Gastrocnemius medialis (tissue), 4 donors: Measurements from ENCODE around the gene NGFR.

Experiments used
- CTCF ChIP-seq, 5 experiments: fragments of 450-650 bp in 3 of 5; fragments of 200-600 bp in 2 of 5; sonication (generic) in 2 of 5; IDR thresholded peaks in 4 of 5; conservative IDR thresholded peaks in 1 of 5; 1 replicate in 4 of 5; 2 replicates in 1 of 5; pipeline ENCODE4 v1.5.1; 2016 to 2019; ENCODE audit warnings: antibody characterized with exemption in 5 of 5, mild to moderate bottlenecking in 3 of 5, moderate library complexity in 3 of 5
- POLR2A ChIP-seq, 2 donors: fragments of 450-650 bp; IDR thresholded peaks; one replicate each; pipeline ENCODE4 v1.6.1; 2017; ENCODE audit warnings: antibody characterized with exemption in 2 of 2, mild to moderate bottlenecking in 2 of 2, moderate library complexity in 2 of 2

GRCh38 chr17:49525831-49526741 is 31.0 kb downstream of the NGFR start:
- TF ChIP-seq CTCF (IDR thresholded peaks at IDR 0.05 in 4 of 5, conservative IDR thresholded peaks at IDR 0.05 in 1 of 5) (no peak), POLR2A (IDR thresholded peaks at IDR 0.05) (no peak)
